K562 (cell line): ENCODE measurements around the gene NEURL1. TPM values are rescaled to one million over a fixed set of nuclear protein-coding genes. Genes with fewer than 3 reads are reported as not detected.

Source experiments
- ATAC-seq: fragments of 200-7000 bp; cut with Tn5 transposase; 3 replicates; pipeline ENCODE4 v1.9.1; 2020; ENCODE audit warnings: moderate library complexity
- BruUV-seq: library from RNA; stranded (reverse); fragments of 400-500 nt; replicated peaks from 2 replicates; lab custom pipeline; 2021; lab: Mats Ljungman, UMichigan
- CTCF ChIA-PET: fragments of 300-600 bp; formaldehyde crosslinking; extraction: SDS; loops from one replicate; lab custom pipeline; 2021; ENCODE audit warnings: low intra/inter-chr PET ratio; lab: Yijun Ruan, JAX
- POLR2A ChIA-PET: fragments of 300-600, 350-650 bp; sonication (Branson Sonifier 250); formaldehyde crosslinking; extraction: SDS; loops from one replicate; lab custom pipeline; 2021; ENCODE audit warnings: antibody characterized with exemption, inconsistent platforms; lab: Yijun Ruan, JAX
- DNase-seq, 4 experiments: peaks; one replicate each; pipeline versions ENCODE4 v3.0.0 to v3.0.0-alpha.2; 2011 to 2018; ENCODE audit warnings: low spot score in 3 of 4, mixed read lengths in 3 of 4; ENCODE audit errors: extremely low read depth in 1 of 4
- FAIRE-seq: peaks from 2 replicates; lab custom pipeline; 2011; peaks lifted over from hg19 to GRCh38; lab: Jason Lieb, UNC
- H2AFZ ChIP-seq: 2 replicates; pipeline ENCODE4 v1.6.0; 2011; ENCODE audit warnings: low read depth, low read length, control low read depth, inconsistent platforms
- H3K27ac ChIP-seq: fragments of 200-600 bp; 3 replicates; pipeline ENCODE4 v1.8.0; 2011; ENCODE audit warnings: low read depth, mild to moderate bottlenecking, control low read depth, inconsistent platforms, low read length, moderate library complexity, mixed read lengths; ENCODE audit errors: extremely low read depth
- H3K27me3 ChIP-seq, 2 experiments: fragments of 300-600 bp in 1 of 2; 2 replicates in 1 of 2; 3 replicates in 1 of 2; pipeline versions ENCODE4 v1.6.0 to v1.8.0; 2011; ENCODE audit warnings: inconsistent platforms in 2 of 2, low read length in 2 of 2, mild to moderate bottlenecking in 1 of 2, mixed read lengths in 1 of 2, moderate library complexity in 1 of 2; ENCODE audit not compliant: control insufficient read depth in 2 of 2, insufficient read depth in 2 of 2
- H3K36me3 ChIP-seq: fragments of 300-600 bp; 3 replicates; pipeline ENCODE4 v1.8.0; 2011; ENCODE audit warnings: mild to moderate bottlenecking, low read length, inconsistent platforms; ENCODE audit not compliant: control insufficient read depth, insufficient read depth
- H3K4me1 ChIP-seq, 2 experiments: fragments of 200-600 bp in 1 of 2; replicated peaks in 1 of 2; 2 replicates in 1 of 2; 3 replicates in 1 of 2; pipeline versions ENCODE4 v1.5.1 to v1.8.0; 2011; ENCODE audit warnings: inconsistent platforms in 2 of 2, low read length in 2 of 2, mild to moderate bottlenecking in 1 of 2, mixed read lengths in 1 of 2, moderate library complexity in 1 of 2; ENCODE audit not compliant: control insufficient read depth in 2 of 2, insufficient read depth in 2 of 2
- H3K4me2 ChIP-seq: 2 replicates; pipeline ENCODE4 v1.6.1; 2011; ENCODE audit warnings: low read length, control low read depth, inconsistent platforms, mixed read lengths; ENCODE audit not compliant: insufficient read depth
- H3K4me3 ChIP-seq: fragments of 200-600 bp; sonication (generic), shearing (Covaris generic); 2 replicates; pipeline ENCODE4 v1.5.1; 2016; ENCODE audit warnings: control low read depth, inconsistent platforms
- H3K79me2 ChIP-seq: fragments of 200-600 bp; 3 replicates; pipeline ENCODE4 v1.8.0; 2011; ENCODE audit warnings: low read length, inconsistent platforms; ENCODE audit not compliant: control insufficient read depth, insufficient read depth
- H3K9ac ChIP-seq, 2 experiments: 2 replicates each; pipeline versions ENCODE4 v1.6.0 to v1.6.1; 2011; ENCODE audit warnings: low read depth in 2 of 2, low read length in 2 of 2, control low read depth in 1 of 2, inconsistent platforms in 1 of 2, mild to moderate bottlenecking in 1 of 2, mixed read lengths in 1 of 2; ENCODE audit not compliant: insufficient read depth in 1 of 2
- H3K9me1 ChIP-seq: one replicate; pipeline ENCODE4 v1.6.0; 2011; ENCODE audit warnings: inconsistent platforms, mild to moderate bottlenecking, low read length, moderate library complexity; ENCODE audit not compliant: control insufficient read depth, insufficient read depth
- H3K9me3 ChIP-seq: replicated peaks from 2 replicates; pipeline ENCODE4 v1.5.1; 2011; ENCODE audit warnings: low read depth, low read length, inconsistent platforms; ENCODE audit not compliant: control insufficient read depth, insufficient read depth
- H4K20me1 ChIP-seq: replicated peaks from 2 replicates; pipeline ENCODE4 v1.6.1; 2011; ENCODE audit warnings: low read length, inconsistent platforms, mixed read lengths; ENCODE audit not compliant: control insufficient read depth, insufficient read depth
- ATF4 ChIP-seq: fragments of 450-650 bp; formaldehyde crosslinking; IDR thresholded peaks from 2 replicates; pipeline ENCODE4 v1.4.0; 2022; ENCODE audit warnings: mild to moderate bottlenecking, moderate library complexity
- ETV5 ChIP-seq: sonication (generic); formaldehyde crosslinking; IDR thresholded peaks from 2 replicates; pipeline ENCODE4 v1.4.0; 2020; ENCODE audit warnings: low read depth, mild to moderate bottlenecking, missing genetic modification reagents
- MNT ChIP-seq, 2 experiments: fragments of 450-650 bp; conservative IDR thresholded peaks; 2 replicates each; pipeline ENCODE4 v1.6.1; 2017; ENCODE audit warnings: mild to moderate bottlenecking in 2 of 2, moderate library complexity in 2 of 2
- NFE2 ChIP-seq: IDR thresholded peaks from 2 replicates; pipeline ENCODE4 v1.6.1; 2014; ENCODE audit warnings: antibody characterized with exemption, low read depth
- NUFIP1 ChIP-seq: fragments of 450-650 bp; IDR thresholded peaks from 2 replicates; pipeline ENCODE4 v1.6.1; 2018; ENCODE audit not compliant: partially characterized antibody
- PATZ1 ChIP-seq: fragments of 250-450 bp; sonication (Bioruptor Pico); IDR thresholded peaks from 2 replicates; pipeline ENCODE4 v1.5.0; 2020; ENCODE audit warnings: mild to moderate bottlenecking, borderline replicate concordance
- SAFB2 ChIP-seq: fragments of 200-400 bp; formaldehyde crosslinking; IDR thresholded peaks from 2 replicates; pipeline ENCODE4 v1.6.1; 2018; ENCODE audit warnings: borderline replicate concordance, low read length, low read depth, moderate library complexity; ENCODE audit not compliant: severe bottlenecking
- SMAD4 ChIP-seq: fragments of 250-450 bp; sonication (Bioruptor Pico); conservative IDR thresholded peaks from 2 replicates; pipeline ENCODE4 v1.8.0; 2021; ENCODE audit warnings: inconsistent platforms, mild to moderate bottlenecking, moderate library complexity
- SMARCC2 ChIP-seq: fragments of 450-650 bp; IDR thresholded peaks from 2 replicates; pipeline ENCODE4 v1.6.1; 2017; ENCODE audit warnings: antibody characterized with exemption, moderate library complexity, mild to moderate bottlenecking, low read depth
- ZBTB34 ChIP-seq: fragments of 250-450 bp; sonication (Bioruptor Pico); IDR thresholded peaks from 2 replicates; pipeline ENCODE4 v1.8.0; 2021; ENCODE audit warnings: mild to moderate bottlenecking, moderate library complexity
- ZKSCAN3 ChIP-seq: fragments of 250-450 bp; sonication (Bioruptor Pico); IDR thresholded peaks from 2 replicates; pipeline ENCODE4 v1.4.0; 2020
- ZNF121 ChIP-seq: sonication (generic); formaldehyde crosslinking; conservative IDR thresholded peaks from 2 replicates; pipeline ENCODE4 v1.8.0; 2022; ENCODE audit warnings: missing genetic modification reagents
- WGBS: fragments of 100-300 bp; shearing (Covaris generic); methylation state at CpG from one replicate; pipeline ENCODE4 v1.1.6; 2016; ENCODE audit warnings: low coverage, mixed read lengths; ENCODE audit not compliant: insufficient coverage; ENCODE audit errors: missing lambda C conversion rate; 5-methylcytosine and 5-hydroxymethylcytosine counted together
- in situ Hi-C: fragments of 300-500 bp; cut with MboI; formaldehyde crosslinking; loops from 4 replicates; pipeline ENCODE4 v1.15.0; 2018; ENCODE audit warnings: inconsistent platforms, mixed read lengths
- intact Hi-C: fragments of 100-400 bp; cut with micrococcal nuclease; formaldehyde crosslinking; loops from 2 replicates; pipeline ENCODE4 v1.14.2; 2022
- polyA plus RNA-seq, 8 experiments: library from polyadenylated mRNA; depleted of rRNA in 4 of 8; stranded (reverse) in 5 of 8; unstranded in 3 of 8; fragments of >200 nt; fragmentation: Nextera tagmentation in 2 of 8; fragmentation: Illumina TruSeq in 1 of 8; extraction: Ambion mirVana in 2 of 8; extraction: Trizol in 1 of 8; gene quantifications; 2 replicates each; pipeline versions ENCODE4 v1.2.1 to v1.2.3, GENCODE V29; 2011 to 2014; ENCODE audit warnings: inconsistent platforms in 1 of 8, missing spikeins in 1 of 8
- total RNA-seq, 7 experiments: library from RNA; depleted of rRNA in 6 of 7; stranded (reverse); fragments of >200 nt in 6 of 7; fragmentation: Illumina TruSeq in 2 of 7; extraction: Trizol in 2 of 7; gene quantifications; 2 replicates each; pipeline versions ENCODE4 v1.2.1 to v1.2.3, GENCODE V29; 2011 to 2021; ENCODE audit warnings: low replicate concordance in 1 of 7

Gene NEURL1
- total and polyA plus RNA-seq, 9 of the 15 experiments (the other 6 are each of a cell fraction or from before 2014, with no cell fraction given), result 0.01 to 0.45 (median 0.16) TPM; not detected in 5

GRCh38 chr10:103621783-103622125 lies 128.2 kb downstream of the NEURL1 start:
- intact Hi-C loops, result no loop called here
- no TSS peak for BruUV-seq
- Histone ChIP-seq H3K27ac (no peak overlapping the region), H3K4me2 (no peak overlapping the region), H3K9ac (peak overlapping the region in 1 of 2 experiments; percentile 80; a peak in 1 of 4 replicates), H3K27me3 (no peaks in the 10 kb centered on the region), H4K20me1 (no peaks in the 10 kb centered on the region), H3K4me1 (peaks cover 38 to 59% of the 10 kb centered on the region in 2 experiments), H2AFZ (no peak overlapping the region), H3K36me3 (peaks cover 37% of the 10 kb centered on the region; the same call in 2 of the 3 replicates), H3K4me3 (no peak overlapping the region), H3K9me1 (peaks cover 4% of the 10 kb centered on the region), H3K9me3 (no peaks in the 10 kb centered on the region), H3K79me2 (peaks cover 5% of the 10 kb centered on the region; the same call in 2 of the 3 replicates)
- WGBS, result 100% methylated on average over 3 of the region's 4 CpGs
- DNase-seq (no peak), FAIRE-seq (no peak), ATAC-seq (no peak)
- ChIA-PET POLR2A (interaction anchor here (0.8 to 1.0 kb wide), 2 partner anchors 8 to 16 kb away, joined by 3 to 4 read pairs; no protein-coding TSS in a partner anchor), CTCF (no interaction called here)
- in situ Hi-C loops, result no loop called here
- TF ChIP-seq SAFB2 (no peak), ETV5 (no peak), ZNF121 (CRISPR knock-in tag) (no peak), ZBTB34 (CRISPR knock-in tag) (no peak), SMAD4 (CRISPR knock-in tag) (no peak), NUFIP1 (no peak), SMARCC2 (no peak), ZKSCAN3 (no peak), NFE2 (no peak), PATZ1 (CRISPR knock-in tag) (no peak), ATF4 (CRISPR knock-in tag) (no peak), MNT (conservative IDR thresholded peaks at IDR 0.05) (no peak)
